ENCODE data around the gene PKLR.

GRCh38 chr1:155339515-155340097, 38.4 kb upstream of the PKLR start:
- TF ChIP-seq CTCF (IDR thresholded peaks at IDR 0.05), result no peak
- TF ChIP-seq EZH2 (IDR thresholded peaks at IDR 0.05), result no peak
- no peak for TF ChIP-seq EZH2phosphoT487 (IDR thresholded peaks at IDR 0.05)

Measured in neural progenitor cell (in vitro differentiated cells).